GM23338 (cell line): ENCODE measurements around the gene SIRPA. TPM values are rescaled to one million over a fixed set of nuclear protein-coding genes. Genes with fewer than 3 reads are reported as not detected.

Source experiments
- ATAC-seq: fragments of 200-7000 bp; cut with Tn5 transposase; 3 replicates; pipeline ENCODE4 v1.9.1; 2020
- DNase-seq: peaks from one replicate; pipeline ENCODE4 v3.0.0-alpha.2; 2015; ENCODE audit warnings: low spot score
- H2AFZ ChIP-seq: fragments of 200-600 bp; sonication (generic); 2 replicates; pipeline ENCODE4 v1.8.0; 2016; ENCODE audit warnings: antibody characterized with exemption, mild to moderate bottlenecking, moderate library complexity
- H3F3A ChIP-seq: fragments of 200-600 bp; sonication (generic); replicated peaks from 2 replicates; pipeline ENCODE4 v1.8.0; 2017; ENCODE audit warnings: antibody characterized with exemption, mixed run types, low read depth
- H3K27ac ChIP-seq: fragments of 200-600 bp; sonication (generic); 2 replicates; pipeline ENCODE4 v1.6.1; 2016; ENCODE audit warnings: low read depth
- H3K27me3 ChIP-seq: fragments of 200-600 bp; sonication (generic); 2 replicates; pipeline ENCODE4 v1.8.0; 2016; ENCODE audit warnings: mild to moderate bottlenecking, mixed run types, moderate library complexity; ENCODE audit not compliant: insufficient read depth
- H3K36me3 ChIP-seq: fragments of 200-600 bp; sonication (generic); 2 replicates; pipeline ENCODE4 v1.8.0; 2016; ENCODE audit warnings: mild to moderate bottlenecking; ENCODE audit not compliant: insufficient read depth
- H3K4me1 ChIP-seq: fragments of 200-600 bp; sonication (generic); 2 replicates; pipeline ENCODE4 v1.8.0; 2016; ENCODE audit warnings: mild to moderate bottlenecking, moderate library complexity; ENCODE audit not compliant: insufficient read depth
- H3K4me2 ChIP-seq: fragments of 200-600 bp; sonication (generic); 2 replicates; pipeline ENCODE4 v1.7.1; 2017; ENCODE audit warnings: mixed run types
- H3K4me3 ChIP-seq: fragments of 200-600 bp; sonication (generic); 2 replicates; pipeline ENCODE4 v1.6.1; 2016; ENCODE audit warnings: mixed run types
- H3K79me2 ChIP-seq: fragments of 200-600 bp; sonication (generic); replicated peaks from 2 replicates; pipeline ENCODE4 v1.8.0; 2017; ENCODE audit warnings: mild to moderate bottlenecking; ENCODE audit not compliant: insufficient read depth
- H3K9me2 ChIP-seq: fragments of 200-600 bp; sonication (generic); 2 replicates; pipeline ENCODE4 v1.8.0; 2017; ENCODE audit not compliant: insufficient read depth
- H4K20me1 ChIP-seq: fragments of 200-600 bp; sonication (generic); replicated peaks from 2 replicates; pipeline ENCODE4 v1.8.0; 2017; ENCODE audit warnings: mild to moderate bottlenecking; ENCODE audit not compliant: insufficient read depth
- H3K27ac Mint-ChIP-seq: 2 replicates; pipeline ENCODE4 v1.8.0; 2020; ENCODE audit warnings: inconsistent platforms, mild to moderate bottlenecking, moderate library complexity, mixed read lengths
- H3K27me3 Mint-ChIP-seq: 3 replicates; pipeline ENCODE4 v1.8.0; 2022; ENCODE audit warnings: low read depth, mild to moderate bottlenecking, moderate library complexity, mixed read lengths, inconsistent platforms; ENCODE audit not compliant: insufficient read depth, poor library complexity
- H3K36me3 Mint-ChIP-seq: 3 replicates; pipeline ENCODE4 v1.8.0; 2021; ENCODE audit warnings: low read depth, mild to moderate bottlenecking, inconsistent platforms, moderate library complexity, mixed read lengths
- H3K4me1 Mint-ChIP-seq: 3 replicates; pipeline ENCODE4 v1.8.0; 2020; ENCODE audit warnings: mild to moderate bottlenecking, inconsistent platforms, mixed read lengths
- H3K4me3 Mint-ChIP-seq: 3 replicates; pipeline ENCODE4 v1.8.0; 2021; ENCODE audit warnings: moderate library complexity, mild to moderate bottlenecking, inconsistent platforms, mixed read lengths
- H3K9me3 Mint-ChIP-seq: 3 replicates; pipeline ENCODE4 v1.8.0; 2020; ENCODE audit warnings: moderate library complexity, mild to moderate bottlenecking, inconsistent platforms, mixed read lengths
- EZH2 ChIP-seq: fragments of 200-600 bp; sonication (generic); IDR thresholded peaks from one replicate; pipeline ENCODE4 v1.8.0; 2017; ENCODE audit warnings: antibody characterized with exemption, mild to moderate bottlenecking, low read depth; ENCODE audit not compliant: unreplicated experiment
- EZH2phosphoT487 ChIP-seq: fragments of 200-600 bp; sonication (generic); IDR thresholded peaks from one replicate; pipeline ENCODE4 v1.8.1; 2018; ENCODE audit warnings: antibody characterized with exemption; ENCODE audit not compliant: unreplicated experiment
- JUNB ChIP-seq: IDR thresholded peaks from one replicate; pipeline ENCODE4 v1.6.1; 2016; ENCODE audit warnings: antibody characterized with exemption; ENCODE audit not compliant: unreplicated experiment
- NANOG ChIP-seq: IDR thresholded peaks from 2 replicates; pipeline ENCODE4 v1.6.1; 2016; ENCODE audit warnings: antibody characterized with exemption, borderline replicate concordance
- REST ChIP-seq: IDR thresholded peaks from one replicate; pipeline ENCODE4 v1.6.1; 2018; ENCODE audit warnings: antibody characterized with exemption; ENCODE audit not compliant: unreplicated experiment
- STAT1 ChIP-seq: IDR thresholded peaks from one replicate; pipeline ENCODE4 v1.6.1; 2016; ENCODE audit warnings: antibody characterized with exemption; ENCODE audit not compliant: unreplicated experiment
- ZNF114 ChIP-seq: fragments of 250-450 bp; sonication (Bioruptor Pico); IDR thresholded peaks from 2 replicates; pipeline ENCODE4 v1.5.0; 2020; ENCODE audit warnings: mild to moderate bottlenecking, moderate library complexity
- ZNF462 ChIP-seq: fragments of 250-450 bp; sonication (Bioruptor Pico); IDR thresholded peaks from 2 replicates; pipeline ENCODE4 v1.5.0; 2020; ENCODE audit warnings: mild to moderate bottlenecking, moderate library complexity
- polyA plus RNA-seq: library from polyadenylated mRNA; unstranded; fragments of >200 nt; fragmentation: Nextera tagmentation; extraction: Ambion mirVana; gene quantifications from 2 replicates; pipeline ENCODE4 v1.2.1, GENCODE V29; 2016
- total RNA-seq: library from RNA; depleted of rRNA; stranded (reverse); fragments of >200 nt; shearing (Covaris generic); gene quantifications from 2 replicates; pipeline ENCODE4 v1.2.3, GENCODE V29; 2014
- TF ChIP-seq, protein P1 (sequence below): IDR thresholded peaks from 2 replicates; pipeline ENCODE4 v1.6.1; 2016; ENCODE audit warnings: antibody characterized with exemption

Gene SIRPA
- total and polyA plus RNA-seq, 2 experiments from 2014 or later = 1.2 to 2.9 TPM

- Histone ChIP-seq H3K4me1 (peaks cover 5% of the 10 kb centered on the region), H3K36me3 (no peaks in the 10 kb centered on the region), H3K27ac (no peak overlapping the region), H3F3A (no peaks in the 10 kb centered on the region), H3K27me3 (no peaks in the 10 kb centered on the region), H4K20me1 (no peaks in the 10 kb centered on the region), H3K4me3 (no peak overlapping the region), H2AFZ (no peak overlapping the region), H3K79me2 (no peaks in the 10 kb centered on the region), H3K4me2 (no peak overlapping the region), H3K9me2 (no peaks in the 10 kb centered on the region)
- peak; percentile 22; the same call in 1 of the 3 replicates for ATAC-seq
- TF ChIP-seq, protein P1, sequence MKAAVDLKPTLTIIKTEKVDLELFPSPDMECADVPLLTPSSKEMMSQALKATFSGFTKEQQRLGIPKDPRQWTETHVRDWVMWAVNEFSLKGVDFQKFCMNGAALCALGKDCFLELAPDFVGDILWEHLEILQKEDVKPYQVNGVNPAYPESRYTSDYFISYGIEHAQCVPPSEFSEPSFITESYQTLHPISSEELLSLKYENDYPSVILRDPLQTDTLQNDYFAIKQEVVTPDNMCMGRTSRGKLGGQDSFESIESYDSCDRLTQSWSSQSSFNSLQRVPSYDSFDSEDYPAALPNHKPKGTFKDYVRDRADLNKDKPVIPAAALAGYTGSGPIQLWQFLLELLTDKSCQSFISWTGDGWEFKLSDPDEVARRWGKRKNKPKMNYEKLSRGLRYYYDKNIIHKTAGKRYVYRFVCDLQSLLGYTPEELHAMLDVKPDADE = no peak
- TF ChIP-seq JUNB = no peak
- H3K27ac Mint-ChIP-seq = no peak overlapping the region
- no peaks in the 10 kb centered on the region for H3K36me3 Mint-ChIP-seq
- H3K4me1 Mint-ChIP-seq = peaks cover 16% of the 10 kb centered on the region
- H3K9me3 Mint-ChIP-seq = no peaks in the 10 kb centered on the region
- H3K4me3 Mint-ChIP-seq = no peak overlapping the region
- peaks cover 4% of the 10 kb centered on the region for H3K27me3 Mint-ChIP-seq
- peak; percentile 19 for DNase-seq
Measured at GRCh38 chr20:1861996-1862662, 33.1 kb upstream of the SIRPA start.

DNA sequence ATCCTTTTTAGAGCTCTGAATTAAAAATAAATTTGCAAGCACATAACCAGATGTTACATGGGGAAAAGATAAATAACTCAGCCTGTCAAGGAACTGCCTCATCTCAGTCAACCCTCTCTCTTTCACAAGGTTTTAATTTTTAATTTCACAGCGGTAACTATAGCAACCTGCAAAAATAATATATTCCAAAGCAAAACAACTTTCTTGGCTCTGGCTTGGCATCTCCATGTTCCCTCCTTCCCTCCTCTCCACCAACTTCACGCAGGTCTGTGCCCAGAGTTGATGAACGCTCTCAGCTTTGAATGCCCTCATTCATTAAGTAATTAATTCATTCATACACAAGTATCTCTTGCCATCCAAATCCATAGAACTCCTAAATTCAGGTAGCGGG is 32.5 kb upstream of the SIRPA start:
- ATAC-seq = no peak
- TF ChIP-seq STAT1 (no peak), EZH2 (no peak), ZNF114 (CRISPR knock-in tag) (no peak), NANOG (no peak), EZH2phosphoT487 (no peak), ZNF462 (CRISPR knock-in tag) (no peak), REST (no peak)
- H3K9me2 ChIP-seq = no peaks in the 10 kb centered on the region
- H3K4me1 ChIP-seq = peaks cover 8% of the 10 kb centered on the region
- no peak overlapping the region for H3K27ac Mint-ChIP-seq
- no peak overlapping the region for H2AFZ ChIP-seq
- no peaks in the 10 kb centered on the region for H3K9me3 Mint-ChIP-seq
- no peaks in the 10 kb centered on the region for H3K27me3 ChIP-seq
- no peaks in the 10 kb centered on the region for H3K36me3 Mint-ChIP-seq
- H3F3A ChIP-seq = no peaks in the 10 kb centered on the region
- no peak overlapping the region for H3K27ac ChIP-seq
- H3K36me3 ChIP-seq = no peaks in the 10 kb centered on the region
- H3K4me3 Mint-ChIP-seq = no peak overlapping the region
- no peak overlapping the region for H3K4me2 ChIP-seq
- H3K4me3 ChIP-seq = no peak overlapping the region
- DNase-seq = no peak
- no peaks in the 10 kb centered on the region for H3K79me2 ChIP-seq
- no peaks in the 10 kb centered on the region for H4K20me1 ChIP-seq
- H3K27me3 Mint-ChIP-seq = peaks cover 4% of the 10 kb centered on the region
- H3K4me1 Mint-ChIP-seq = peaks cover 17% of the 10 kb centered on the region
